ENCODE results near the gene POLR1A.

Gene POLR1A

DNA sequence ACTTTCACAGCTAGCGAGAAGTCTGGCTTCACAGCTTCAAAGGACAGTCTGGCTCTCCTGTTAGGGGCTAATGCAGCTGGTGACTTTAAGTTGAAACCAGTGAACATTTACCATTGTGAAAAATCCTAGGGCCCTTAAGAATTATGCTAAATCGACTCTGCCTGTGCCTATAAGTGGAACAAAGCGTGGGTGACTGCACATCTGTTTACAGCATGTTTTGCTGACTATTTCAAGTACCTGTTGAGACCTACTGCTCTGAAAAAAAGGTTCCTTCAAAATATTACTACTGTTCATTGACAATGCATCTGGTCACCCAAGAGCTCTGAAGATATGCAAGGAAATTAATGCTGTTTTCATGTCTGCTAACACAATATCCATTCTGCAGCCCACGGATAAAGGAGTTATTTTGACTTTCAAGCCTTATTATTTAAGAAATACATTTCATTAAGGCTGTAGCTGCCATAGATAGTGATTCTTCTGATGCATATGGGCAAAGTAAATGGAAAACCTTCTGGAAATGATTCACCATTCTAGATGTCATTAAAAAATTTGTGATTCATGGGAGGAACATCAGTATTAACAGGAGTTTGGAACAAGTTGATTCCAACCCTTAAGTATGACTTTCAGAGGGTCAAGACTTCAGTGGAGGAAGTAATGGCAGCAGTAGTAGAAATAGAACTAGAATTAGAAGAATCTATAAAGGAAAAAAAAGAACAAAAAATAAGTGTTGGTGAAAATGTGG is 48.9 kb downstream of the POLR1A start:
- DNase-seq, result no peak

GRCh38 chr2:86055314-86055713 is 50.4 kb downstream of the POLR1A start:
- DNase-seq, result no peak

- no peak for DNase-seq
Observed at GRCh38 chr2:86054535-86055082, 51.1 kb downstream of the POLR1A start.

GRCh38 chr2:86053166-86053565 is 52.5 kb downstream of the POLR1A start:
- no peak for DNase-seq

GRCh38 chr2:86052676-86053075 is 53.0 kb downstream of the POLR1A start:
- no peak for DNase-seq

DNA sequence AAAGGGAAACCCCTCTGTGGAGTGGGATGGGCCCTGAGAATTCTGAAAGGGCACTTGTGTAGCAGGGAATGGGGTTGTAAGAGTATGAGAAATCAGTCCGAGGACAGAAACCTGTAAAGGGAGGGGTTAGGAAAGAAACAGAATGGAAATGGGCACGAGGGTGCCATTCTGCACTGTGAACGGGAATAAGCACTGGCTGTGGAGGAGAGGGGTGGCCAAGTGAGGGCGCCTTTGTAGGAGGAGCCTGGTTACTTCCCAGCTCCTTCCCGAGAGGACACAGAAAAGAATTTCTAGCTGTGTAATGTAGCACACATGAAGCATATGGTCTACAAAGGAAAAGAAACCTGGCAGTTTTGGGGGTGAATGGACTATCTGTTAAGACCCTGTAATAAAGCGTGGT is 53.4 kb downstream of the POLR1A start:
- DNase-seq, result no peak

DNA sequence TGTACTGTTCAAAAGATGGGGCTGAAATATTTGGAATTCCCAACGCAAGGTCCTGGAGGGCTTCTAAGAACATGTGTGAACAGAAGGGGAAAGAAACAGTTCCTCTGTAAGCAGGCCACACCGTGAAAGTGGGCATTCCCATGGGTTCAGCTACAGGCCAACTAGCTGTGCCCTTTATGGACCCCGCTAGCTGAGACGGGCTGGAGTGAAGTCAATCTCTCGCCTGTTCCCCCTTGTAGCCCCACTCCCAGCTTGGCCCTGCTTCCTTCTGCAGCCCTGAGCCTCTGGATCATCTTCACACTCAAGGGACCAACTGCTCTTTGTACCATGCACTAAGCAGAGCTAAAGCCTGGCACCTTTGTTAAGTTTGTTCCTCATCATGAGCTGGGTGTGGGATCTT is 55.4 kb downstream of the POLR1A start:
- DNase-seq, result no peak

GRCh38 chr2:86049529-86049928 is 56.2 kb downstream of the POLR1A start:
- DNase-seq, result no peak

DNA sequence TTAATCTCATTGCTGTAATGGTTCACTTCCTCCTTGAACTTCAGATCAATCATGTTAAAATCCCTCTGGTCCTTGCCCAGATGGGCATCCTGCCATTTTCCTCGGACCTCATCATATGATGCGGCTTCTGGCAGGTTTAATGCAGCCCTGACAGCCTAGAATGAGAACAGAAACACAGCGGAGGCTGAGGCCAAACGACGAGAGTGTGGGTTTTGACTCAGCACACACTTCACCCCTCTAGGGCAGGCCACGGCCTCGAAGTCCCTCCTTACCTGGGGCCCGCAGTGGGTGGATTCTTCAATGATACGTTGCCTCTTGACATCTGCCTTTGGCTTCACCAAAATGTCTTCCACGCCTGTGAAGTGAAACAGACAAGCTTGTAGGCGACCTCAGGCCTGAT is 56.8 kb downstream of the POLR1A start:
- no peak for DNase-seq

DNA sequence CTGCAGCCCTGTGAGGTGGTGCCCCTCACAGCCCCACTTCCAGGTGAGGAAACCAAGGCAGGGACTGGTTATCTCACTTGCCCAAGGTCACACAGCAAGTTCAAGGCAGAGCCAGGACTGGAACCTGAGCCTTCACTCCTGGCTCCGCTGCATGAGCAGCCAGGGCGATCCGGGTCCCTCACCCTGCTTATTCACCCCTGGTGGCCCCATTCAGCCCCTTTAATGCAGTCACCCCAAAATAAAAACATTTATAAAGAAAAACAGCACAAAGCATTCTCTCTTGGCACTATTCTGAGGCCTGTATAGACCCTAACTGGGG is 57.3 kb downstream of the POLR1A start:
- DNase-seq, result no peak

DNA sequence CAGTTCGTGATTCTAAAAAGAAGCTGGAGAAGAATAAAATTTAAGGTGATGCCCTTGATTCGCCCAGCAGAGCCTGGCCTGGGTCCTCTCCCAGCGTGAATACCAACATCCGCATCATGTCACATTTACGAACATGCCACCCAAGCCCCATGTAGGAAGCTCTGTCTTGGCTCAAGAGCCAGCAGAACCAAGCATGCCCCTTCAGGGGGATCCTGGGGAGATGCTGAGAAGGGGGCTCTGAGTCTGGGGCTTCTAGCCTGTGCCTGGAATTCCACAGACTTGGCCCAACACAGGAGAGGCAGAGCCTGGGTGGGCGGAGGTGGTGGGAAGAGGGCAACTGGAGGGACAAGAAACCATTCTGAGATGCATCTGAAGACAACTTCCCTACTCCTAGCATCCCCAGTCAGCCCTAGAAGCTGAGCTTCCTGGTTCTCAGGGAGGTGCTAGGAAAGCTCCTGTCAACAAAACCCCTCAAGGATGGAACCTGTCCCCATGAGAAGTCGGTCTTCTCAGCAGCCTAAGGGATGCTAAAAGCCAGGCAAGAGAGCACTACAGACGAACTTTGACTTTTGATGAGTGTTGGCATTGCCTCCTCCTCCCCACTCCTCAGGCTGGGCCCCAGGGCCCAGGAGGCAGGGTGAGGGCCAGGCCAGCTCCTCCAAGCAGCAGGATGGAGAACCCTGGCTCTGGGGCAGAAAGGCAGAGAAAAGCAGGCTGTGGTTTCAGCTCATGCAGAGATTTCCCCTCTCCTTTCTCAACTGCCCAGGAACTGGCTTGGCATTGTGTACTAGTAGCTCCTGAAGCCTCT is 57.9 kb downstream of the POLR1A start:
- no peak for DNase-seq

DNA sequence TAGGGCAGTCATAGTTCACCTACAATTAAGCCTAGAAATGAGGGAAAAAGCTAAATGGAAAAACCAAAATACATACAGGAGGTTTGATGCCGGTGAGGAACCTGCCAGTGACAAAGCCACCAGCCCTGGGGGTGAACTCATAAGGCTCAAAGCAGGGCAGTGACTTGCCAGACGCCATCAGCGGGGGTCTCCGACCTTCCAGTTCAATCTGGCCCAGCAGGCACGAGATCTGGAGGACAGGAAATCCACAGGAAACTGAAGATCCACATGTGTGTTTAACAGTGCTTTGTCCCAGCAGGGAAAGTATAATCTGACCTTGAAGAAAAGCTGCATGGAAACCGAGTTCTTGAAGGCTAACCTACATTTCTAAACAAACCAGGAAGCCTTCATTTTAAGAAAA is 60.1 kb downstream of the POLR1A start:
- no peak for DNase-seq

DNA sequence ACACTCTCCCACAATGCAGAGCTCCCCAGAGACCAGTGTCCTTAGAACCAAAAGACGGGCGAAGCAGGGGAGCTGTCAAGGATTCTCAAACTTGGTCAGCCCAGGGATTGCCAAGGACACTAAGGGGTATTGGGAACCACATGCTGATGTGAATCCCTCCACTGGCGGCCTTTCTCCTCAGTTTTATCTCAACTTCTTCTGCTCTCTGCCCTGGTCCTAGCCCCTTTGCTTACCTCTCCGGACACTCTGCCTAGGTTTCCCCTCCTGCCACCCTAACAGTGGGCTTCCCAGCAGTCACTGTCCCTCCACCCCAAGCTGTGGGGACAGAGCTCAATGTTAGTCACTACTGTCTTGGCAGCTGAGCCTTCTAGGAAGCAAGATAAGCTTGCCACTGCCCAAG is 61.1 kb downstream of the POLR1A start:
- DNase-seq, result no peak

DNA sequence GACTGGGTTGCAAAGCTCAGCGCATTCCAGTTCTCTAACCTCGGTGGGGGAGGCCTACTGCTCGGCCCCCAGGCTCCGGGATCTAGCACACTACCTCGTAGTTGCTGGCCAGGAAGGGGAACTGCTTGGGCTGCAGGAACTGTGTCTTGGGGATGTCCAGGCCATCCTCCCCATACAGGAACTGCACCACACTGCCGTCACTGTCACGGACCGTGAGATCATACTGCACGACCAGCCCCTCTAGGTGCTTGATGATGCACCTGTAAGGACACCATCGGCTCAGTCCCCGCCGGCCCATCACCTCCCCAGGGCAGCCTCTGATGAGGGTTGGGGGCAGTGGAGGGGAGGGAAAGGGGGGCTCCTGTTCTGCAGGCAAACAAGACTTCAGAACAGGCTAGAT is 61.6 kb downstream of the POLR1A start:
- DNase-seq, result no peak

DNA sequence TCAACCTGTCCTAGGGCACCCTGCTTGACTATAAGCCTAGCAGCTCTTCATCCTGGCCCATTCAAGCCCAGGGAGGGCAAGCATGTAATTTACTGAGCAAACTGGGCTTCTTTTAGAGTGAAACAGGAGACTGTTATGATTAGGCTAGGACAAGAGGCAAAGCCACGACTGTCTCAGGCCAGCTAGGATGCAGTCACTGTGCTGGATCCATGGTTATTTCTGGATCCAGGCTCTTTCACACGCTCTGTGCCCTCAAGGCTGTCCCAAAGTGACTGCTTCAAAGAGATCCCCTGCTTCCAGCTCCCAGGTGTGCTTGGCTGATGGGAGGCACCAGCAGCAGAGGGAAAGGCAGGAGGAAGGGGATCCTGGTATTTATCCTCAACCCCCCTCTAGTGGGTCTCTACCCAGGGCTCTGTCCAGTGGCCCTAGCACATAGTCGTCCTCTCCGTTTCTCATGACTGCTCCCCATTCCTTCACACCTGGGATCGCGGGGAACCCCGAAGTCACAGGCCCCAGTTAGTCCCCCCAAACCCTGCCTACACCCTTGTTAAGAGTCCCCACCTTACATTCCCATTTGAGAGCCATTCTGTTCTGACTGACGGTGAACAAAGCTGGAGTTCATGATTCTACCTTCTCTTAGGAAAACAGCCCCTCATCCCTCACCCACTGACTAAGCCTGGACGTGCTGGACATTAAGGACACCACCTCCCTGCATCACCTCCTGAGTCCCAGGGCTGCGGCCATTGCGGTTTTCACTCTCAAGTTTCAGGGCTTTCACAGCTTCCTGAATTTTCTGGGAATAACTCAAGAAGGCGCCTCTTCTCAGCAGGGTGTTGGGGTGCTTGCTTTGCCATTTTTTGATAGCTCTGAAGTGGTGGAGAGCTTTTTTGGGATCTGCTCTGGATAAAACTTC is 63.2 kb downstream of the POLR1A start:
- DNase-seq, result no peak

DNA sequence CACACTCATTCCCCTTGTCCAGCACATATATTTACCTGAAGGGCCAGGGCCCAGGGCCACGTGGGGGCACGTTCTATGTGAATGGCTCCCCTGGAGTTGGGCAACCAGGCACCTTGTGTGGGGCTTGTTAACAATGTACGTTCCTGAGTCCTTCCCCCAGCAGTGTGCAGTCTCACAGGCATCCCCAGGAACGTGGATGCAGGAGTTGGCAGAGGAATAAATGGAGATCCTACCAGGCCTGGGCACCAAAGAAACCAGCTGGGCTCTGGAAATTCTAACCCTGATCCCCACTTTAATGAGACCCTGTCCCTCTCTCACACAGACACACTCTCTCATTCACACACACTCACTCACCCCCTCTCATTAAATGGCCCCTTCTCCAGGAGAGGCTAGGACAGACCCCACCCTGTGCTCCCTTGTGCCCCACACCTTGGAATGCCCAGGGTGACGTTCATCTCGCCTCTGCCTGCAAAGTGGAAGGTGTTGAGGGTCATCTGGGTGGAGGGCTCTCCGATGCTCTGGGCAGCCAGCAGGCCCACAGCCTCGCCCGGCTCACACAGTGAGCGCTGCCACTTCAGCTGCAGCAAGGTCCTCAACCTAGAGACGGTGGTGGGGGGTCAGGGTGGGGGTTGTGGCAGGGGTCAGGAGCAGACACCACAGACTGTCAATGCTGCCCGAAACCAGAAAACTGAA is 65.6 kb downstream of the POLR1A start:
- DNase-seq, result no peak

GRCh38 chr2:86039178-86039962 is 66.3 kb downstream of the POLR1A start:
- no peak for DNase-seq

GRCh38 chr2:86038291-86039081 is 67.2 kb downstream of the POLR1A start:
- DNase-seq, result no peak

DNA sequence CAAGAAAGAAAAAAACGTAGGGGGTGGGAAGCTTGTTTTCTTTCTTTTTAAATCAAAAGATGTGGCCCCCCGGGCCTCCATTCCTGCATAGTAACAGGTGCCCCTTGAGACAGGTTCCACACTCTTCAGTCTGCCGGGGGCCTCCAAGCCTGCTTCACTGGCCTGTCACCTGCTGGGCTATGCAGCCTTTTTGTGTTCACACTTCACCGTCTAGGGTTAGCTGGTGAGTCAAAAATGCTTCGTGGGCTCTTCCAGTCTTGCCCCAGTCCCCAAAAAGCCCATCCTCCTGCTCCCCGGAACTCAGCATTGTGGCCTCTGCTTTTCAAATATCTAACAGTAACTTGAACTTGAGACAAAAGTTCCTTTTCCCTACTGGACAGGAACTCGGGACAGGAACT is 67.9 kb downstream of the POLR1A start:
- DNase-seq, result no peak

DNA sequence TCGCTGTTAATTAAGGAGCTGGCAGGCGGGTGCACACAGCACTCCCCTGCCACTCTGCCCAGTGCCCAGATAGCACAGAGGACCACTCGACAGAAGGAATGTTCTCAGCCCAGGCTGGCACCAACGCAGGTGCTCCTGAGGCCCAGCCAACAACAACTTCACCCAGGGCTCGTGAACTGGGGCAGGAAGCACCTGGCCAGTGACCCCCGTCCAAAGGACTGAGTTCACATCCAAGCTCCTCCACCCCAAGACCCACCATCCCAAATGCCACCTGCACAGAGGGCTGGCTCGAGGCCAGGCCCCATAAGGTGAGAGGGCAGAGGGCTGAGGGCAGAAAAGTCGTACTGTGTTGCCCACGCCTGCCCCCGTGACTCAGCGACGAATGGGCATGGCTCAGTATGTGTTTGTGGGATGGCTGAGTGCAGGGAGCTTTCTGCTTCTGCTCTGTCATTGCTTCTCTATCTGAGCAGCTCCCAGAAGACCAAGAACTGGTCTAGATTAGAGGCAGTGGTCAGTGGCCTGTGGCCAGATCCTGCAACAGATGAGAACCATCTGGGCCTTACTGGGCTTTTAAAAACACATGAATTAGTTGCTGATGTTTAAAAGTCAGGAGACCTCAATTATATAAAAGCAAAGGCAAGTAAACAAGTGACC is 68.4 kb downstream of the POLR1A start:
- peak in 1 of 2 experiments; percentile 28 for DNase-seq

Data from NCI-H446 (cell line).